Fibroblast of lung (primary cell): ENCODE results near the gene TCF21. TPM values are rescaled to one million over a fixed set of nuclear protein-coding genes. Genes with fewer than 3 reads are reported as not detected.
A peak's percentile ranks its signal among the peaks of the same experiment; 100 is the strongest.

Experiments used
- DNase-seq, 2 donors: peaks; one replicate each; pipeline versions ENCODE4 v3.0.0 to v3.0.0-alpha.2; 2010; ENCODE audit warnings: low read depth in 2 of 2
- H2AFZ ChIP-seq: 2 replicates; pipeline ENCODE4 v1.5.1; 2012; ENCODE audit warnings: low read length, control low read depth, inconsistent platforms
- H3K27ac ChIP-seq: 2 replicates; pipeline ENCODE4 v1.5.1; 2011; ENCODE audit warnings: low read length, control low read depth; ENCODE audit not compliant: insufficient read depth
- H3K27me3 ChIP-seq: 2 replicates; pipeline ENCODE4 v1.5.1; 2011; ENCODE audit warnings: mild to moderate bottlenecking, low read length; ENCODE audit not compliant: control insufficient read depth, insufficient read depth
- H3K36me3 ChIP-seq: 2 replicates; pipeline ENCODE4 v1.5.1; 2011; ENCODE audit warnings: low read length; ENCODE audit not compliant: control insufficient read depth, insufficient read depth
- H3K4me1 ChIP-seq: 2 replicates; pipeline ENCODE4 v1.5.1; 2011; ENCODE audit warnings: low read length; ENCODE audit not compliant: control insufficient read depth, insufficient read depth; ENCODE audit errors: extremely low read depth
- H3K4me2 ChIP-seq: 2 replicates; pipeline ENCODE4 v1.5.1; 2011; ENCODE audit warnings: low read length, control low read depth; ENCODE audit not compliant: insufficient read depth; ENCODE audit errors: extremely low read depth
- H3K4me3 ChIP-seq, 4 experiments: fragments of 200-600 bp in 1 of 4; sonication (generic) in 1 of 4; replicated peaks in 1 of 4; 2 replicates each; pipeline ENCODE4 v1.5.1; 2011 to 2016; ENCODE audit warnings: low read length in 4 of 4, low read depth in 3 of 4, mild to moderate bottlenecking in 3 of 4, control low read depth in 2 of 4, inconsistent platforms in 1 of 4, mixed read lengths in 1 of 4; ENCODE audit not compliant: insufficient read depth in 1 of 4; ENCODE audit errors: control extremely low read depth in 1 of 4
- H3K79me2 ChIP-seq: 2 replicates; pipeline ENCODE4 v1.5.1; 2012; ENCODE audit warnings: mild to moderate bottlenecking, low read length, inconsistent platforms; ENCODE audit not compliant: control insufficient read depth, insufficient read depth
- H3K9ac ChIP-seq: 2 replicates; pipeline ENCODE4 v1.5.1; 2011; ENCODE audit warnings: mild to moderate bottlenecking, low read length, control low read depth; ENCODE audit not compliant: insufficient read depth
- H3K9me3 ChIP-seq: 2 replicates; pipeline ENCODE4 v1.5.1; 2012; ENCODE audit warnings: low read depth, low read length; ENCODE audit not compliant: control insufficient read depth, insufficient read depth
- H4K20me1 ChIP-seq: 2 replicates; pipeline ENCODE4 v1.5.1; 2011; ENCODE audit warnings: low read length; ENCODE audit not compliant: control insufficient read depth, insufficient read depth; ENCODE audit errors: extremely low read depth
- EZH2 ChIP-seq: IDR thresholded peaks from 2 replicates; pipeline ENCODE4 v1.5.1; 2012; ENCODE audit warnings: low read length, control low read depth, mild to moderate bottlenecking; ENCODE audit errors: missing control alignments
- polyA plus RNA-seq, 2 donors: library from polyadenylated mRNA; depleted of rRNA in 1 of 2; stranded (reverse) in 1 of 2; unstranded in 1 of 2; fragments of >200 nt; gene quantifications; 2 replicates each; pipeline ENCODE4 v1.2.1, GENCODE V29; 2011 to 2012; ENCODE audit warnings: missing spikeins in 1 of 2
- total RNA-seq: library from RNA; depleted of rRNA; stranded (reverse); fragments of >200 nt; gene quantifications from 2 replicates; pipeline ENCODE4 v1.2.1, GENCODE V29; 2014
- TF ChIP-seq, protein P1 (sequence below), 2 donors: IDR thresholded peaks in 1 of 2; conservative IDR thresholded peaks in 1 of 2; 1 replicate in 1 of 2; 2 replicates in 1 of 2; pipeline ENCODE4 v1.5.1; 2011 to 2012; ENCODE audit warnings: low read length in 2 of 2, control low read depth in 1 of 2, inconsistent platforms in 1 of 2, low read depth in 1 of 2, mild to moderate bottlenecking in 1 of 2

Gene TCF21
- total and polyA plus RNA-seq, 2 donors (not counting 1 experiment from before 2014, with no cell fraction given): 11.1 to 20.5 TPM

DNA sequence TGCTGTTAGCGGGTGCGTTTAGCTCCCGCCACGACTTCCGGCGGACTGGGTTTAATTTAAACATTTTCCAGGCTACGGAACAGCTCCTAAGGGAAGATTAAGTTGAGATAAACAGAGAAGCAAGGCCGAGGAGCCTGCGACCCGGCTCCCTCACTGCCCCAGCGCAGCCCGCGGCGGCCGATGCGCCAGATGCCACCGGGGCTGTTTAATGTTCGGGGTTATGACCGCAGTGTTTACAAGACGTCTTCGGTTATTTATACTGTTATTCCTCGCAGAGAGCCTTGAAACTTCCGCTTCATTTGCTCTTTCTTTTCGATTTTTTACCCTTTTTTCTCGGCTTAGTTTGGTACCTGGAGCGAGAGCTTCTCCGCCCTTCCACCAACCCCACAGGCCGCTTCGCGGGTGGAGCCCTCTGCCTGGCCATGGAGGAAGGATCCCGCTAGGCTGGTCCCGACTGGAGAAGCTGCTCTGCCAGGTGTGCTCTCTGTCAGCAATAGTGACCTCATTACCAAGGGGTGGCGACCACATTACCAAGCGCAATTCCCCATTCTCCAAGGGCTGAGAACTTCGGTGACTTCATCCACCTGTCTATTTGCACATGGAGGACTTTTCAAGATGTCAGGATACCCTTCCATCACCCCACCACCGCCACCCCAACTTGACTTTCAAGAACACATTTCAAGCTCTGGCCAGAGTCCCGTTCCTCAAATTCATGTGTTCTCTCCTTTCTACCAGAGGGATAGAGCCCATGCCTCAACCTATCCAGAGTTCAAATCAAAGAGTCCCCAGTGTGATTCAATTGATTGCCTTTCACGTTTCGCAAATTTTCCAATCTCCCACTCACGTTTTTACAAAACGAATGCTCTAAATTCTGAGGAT is 4.1 kb downstream of the TCF21 start:
- Histone ChIP-seq H3K79me2 (peaks cover 30% of the 10 kb centered on the region), H3K9me3 (no peaks in the 10 kb centered on the region), H3K9ac (no peak overlapping the region), H3K4me1 (peaks cover 20% of the 10 kb centered on the region), H2AFZ (no peak overlapping the region), H3K4me2 (peak overlapping the region; percentile 80), H3K27ac (peak overlapping the region; percentile 38), H3K36me3 (peaks cover 2% of the 10 kb centered on the region), H4K20me1 (no peaks in the 10 kb centered on the region), H3K27me3 (no peaks in the 10 kb centered on the region), H3K4me3 (peak overlapping the region; percentile 11 to 95 (median 70))
- peak in 1 of 2 donors; percentile 72 for DNase-seq
- TF ChIP-seq EZH2: no peak
- TF ChIP-seq, protein P1, sequence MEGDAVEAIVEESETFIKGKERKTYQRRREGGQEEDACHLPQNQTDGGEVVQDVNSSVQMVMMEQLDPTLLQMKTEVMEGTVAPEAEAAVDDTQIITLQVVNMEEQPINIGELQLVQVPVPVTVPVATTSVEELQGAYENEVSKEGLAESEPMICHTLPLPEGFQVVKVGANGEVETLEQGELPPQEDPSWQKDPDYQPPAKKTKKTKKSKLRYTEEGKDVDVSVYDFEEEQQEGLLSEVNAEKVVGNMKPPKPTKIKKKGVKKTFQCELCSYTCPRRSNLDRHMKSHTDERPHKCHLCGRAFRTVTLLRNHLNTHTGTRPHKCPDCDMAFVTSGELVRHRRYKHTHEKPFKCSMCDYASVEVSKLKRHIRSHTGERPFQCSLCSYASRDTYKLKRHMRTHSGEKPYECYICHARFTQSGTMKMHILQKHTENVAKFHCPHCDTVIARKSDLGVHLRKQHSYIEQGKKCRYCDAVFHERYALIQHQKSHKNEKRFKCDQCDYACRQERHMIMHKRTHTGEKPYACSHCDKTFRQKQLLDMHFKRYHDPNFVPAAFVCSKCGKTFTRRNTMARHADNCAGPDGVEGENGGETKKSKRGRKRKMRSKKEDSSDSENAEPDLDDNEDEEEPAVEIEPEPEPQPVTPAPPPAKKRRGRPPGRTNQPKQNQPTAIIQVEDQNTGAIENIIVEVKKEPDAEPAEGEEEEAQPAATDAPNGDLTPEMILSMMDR (conservative IDR thresholded peaks at IDR 0.05 in 1 of 2, IDR thresholded peaks at IDR 0.05 in 1 of 2; ENCODE audit: low read depth in 1 of 2, low read length in 2 of 2): peak in 1 of 2 donors; percentile 10

- peak overlapping the region in 2 of 4 experiments; percentile 86 to 95 for H3K4me3 ChIP-seq
- H3K27me3 ChIP-seq: no peaks in the 10 kb centered on the region
- H3K27ac ChIP-seq: no peak overlapping the region
- H3K4me1 ChIP-seq: peaks cover 16% of the 10 kb centered on the region
- H3K9me3 ChIP-seq: no peaks in the 10 kb centered on the region
- no peaks in the 10 kb centered on the region for H4K20me1 ChIP-seq
- peak in 1 of 2 donors; percentile 24 for DNase-seq
- TF ChIP-seq EZH2: no peak
- TF ChIP-seq, protein P1 (conservative IDR thresholded peaks at IDR 0.05 in 1 of 2, IDR thresholded peaks at IDR 0.05 in 1 of 2; ENCODE audit: low read depth in 1 of 2, low read length in 2 of 2): no peak
- H3K9ac ChIP-seq: no peak overlapping the region
- peaks cover 2% of the 10 kb centered on the region for H3K36me3 ChIP-seq
- no peak overlapping the region for H2AFZ ChIP-seq
- H3K79me2 ChIP-seq: peaks cover 30% of the 10 kb centered on the region
- H3K4me2 ChIP-seq: peak overlapping the region; percentile 41
Observed at GRCh38 chr6:133893946-133894345, 5.0 kb downstream of the TCF21 start.

GRCh38 chr6:133894369-133894768 is 5.5 kb downstream of the TCF21 start:
- TF ChIP-seq, protein P1 (conservative IDR thresholded peaks at IDR 0.05 in 1 of 2, IDR thresholded peaks at IDR 0.05 in 1 of 2; ENCODE audit: low read depth in 1 of 2, low read length in 2 of 2): no peak
- no peak for TF ChIP-seq EZH2
- H3K9ac ChIP-seq: no peak overlapping the region
- H4K20me1 ChIP-seq: no peaks in the 10 kb centered on the region
- peak overlapping the region in 2 of 4 experiments; percentile 5 to 86 for H3K4me3 ChIP-seq
- H3K4me1 ChIP-seq: peaks cover 16% of the 10 kb centered on the region
- H3K36me3 ChIP-seq: peaks cover 2% of the 10 kb centered on the region
- H3K9me3 ChIP-seq: no peaks in the 10 kb centered on the region
- DNase-seq: no peak
- H3K79me2 ChIP-seq: peaks cover 27% of the 10 kb centered on the region
- H3K4me2 ChIP-seq: peak overlapping the region; percentile 13
- no peak overlapping the region for H2AFZ ChIP-seq
- peak overlapping the region; percentile 16 for H3K27ac ChIP-seq
- H3K27me3 ChIP-seq: no peaks in the 10 kb centered on the region
